GM12892 (cell line): ENCODE measurements around the gene DSP.

Experiments
- POLR2A ChIP-seq: IDR thresholded peaks from 2 replicates; pipeline ENCODE4 v1.6.1; 2011; ENCODE audit warnings: low read depth, low read length, control low read depth
- POLR2AphosphoS5 ChIP-seq: IDR thresholded peaks from 2 replicates; pipeline ENCODE4 v1.6.1; 2011; ENCODE audit warnings: low read depth, low read length, control low read depth
- TAF1 ChIP-seq: IDR thresholded peaks from 2 replicates; pipeline ENCODE4 v1.6.1; 2011; ENCODE audit warnings: low read depth, mild to moderate bottlenecking, control low read depth, low read length, borderline replicate concordance

DNA sequence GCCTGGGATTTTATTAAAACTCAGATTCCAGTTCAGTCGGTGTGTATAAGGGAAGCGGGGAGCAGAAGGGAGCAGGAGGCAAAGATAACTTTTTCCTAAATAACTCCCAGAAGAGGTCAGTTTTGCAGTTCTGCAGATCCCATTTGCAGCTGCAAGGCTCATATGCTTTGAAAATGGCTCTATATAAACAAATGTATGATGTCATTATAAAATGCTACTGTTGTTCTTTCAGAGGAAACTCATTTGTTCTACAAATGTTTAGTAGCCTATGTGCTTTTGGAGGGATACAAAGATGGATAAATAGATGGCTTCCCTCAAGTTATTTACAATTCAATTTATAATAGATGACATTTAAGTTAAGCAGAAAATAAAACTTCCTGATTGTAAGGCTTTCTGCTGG, 29.2 kb upstream of the DSP start:
- TF ChIP-seq POLR2A (no peak), POLR2AphosphoS5 (no peak), TAF1 (no peak)
